ENCODE measurements around the gene GIPR. TPM values are rescaled to one million over a fixed set of nuclear protein-coding genes. Genes with fewer than 3 reads are reported as not detected.

GIPR gene
- total RNA-seq, 1 experiment from 2014 or later, result 0.61 TPM

GRCh38 chr19:45712699-45713067 lies 44.7 kb downstream of the GIPR start:
- Histone ChIP-seq H3K79me2 (ENCODE audit: insufficient read depth, low read length) (peaks cover 12% of the 10 kb centered on the region; the same call in 1 of the 2 replicates), H3K79me1 (ENCODE audit: insufficient read depth, low read depth, low read length, poor library complexity, severe bottlenecking) (no peaks in the 10 kb centered on the region), H2BK15ac (ENCODE audit: low read depth, low read length) (no peak overlapping the region), H2BK5ac (ENCODE audit: insufficient read length, low read length) (no peak overlapping the region), H2AK5ac (ENCODE audit: insufficient read length, low read length) (no peak overlapping the region), H4K5ac (ENCODE audit: insufficient read length, low read depth, low read length) (no peak overlapping the region), H3K23ac (ENCODE audit: insufficient read length, low read depth, low read length) (no peak overlapping the region), H3K23me2 (ENCODE audit: insufficient read length, low read depth, low read length, poor library complexity, severe bottlenecking) (peaks cover 9% of the 10 kb centered on the region), H3K27ac (ENCODE audit: insufficient read length, low read depth, low read length) (no peak overlapping the region), H2BK20ac (ENCODE audit: low read depth, low read length, poor library complexity, severe bottlenecking) (no peak overlapping the region), H3T11ph (ENCODE audit: low read length) (no peak overlapping the region), H3K4me1 (ENCODE audit: insufficient read depth, low read length) (no peaks in the 10 kb centered on the region), H3K14ac (ENCODE audit: insufficient read depth, low read length) (no peak overlapping the region), H4K91ac (ENCODE audit: insufficient read length, low read depth, low read length) (no peak overlapping the region), H3K4me2 (ENCODE audit: insufficient read depth, insufficient read length, low read length) (no peak overlapping the region), H4K8ac (replicated peaks; ENCODE audit: insufficient read length, low read depth, low read length) (no peak overlapping the region), H2BK12ac (ENCODE audit: insufficient read length, low read depth, low read length) (no peak overlapping the region), H3K9ac (ENCODE audit: extremely low read depth, insufficient read length, low read length) (no peak overlapping the region), H3K9me3 (ENCODE audit: control insufficient read depth, low read depth, low read length) (no peaks in the 10 kb centered on the region), H3K56ac (ENCODE audit: insufficient read length, low read depth, low read length) (no peak overlapping the region), H2BK120ac (ENCODE audit: low read depth, low read length, poor library complexity, severe bottlenecking) (no peak overlapping the region), H2AFZ (ENCODE audit: low read length) (no peak overlapping the region), H3K18ac (ENCODE audit: insufficient read length, low read depth, low read length) (no peak overlapping the region), H3K4ac (ENCODE audit: low read depth, low read length) (no peak overlapping the region), H4K20me1 (ENCODE audit: control insufficient read depth, insufficient read depth, insufficient read length) (no peaks in the 10 kb centered on the region), H3K27me3 (ENCODE audit: insufficient read depth, low read length) (no peaks in the 10 kb centered on the region)
- no peak for TF ChIP-seq CTCF (conservative IDR thresholded peaks at IDR 0.05)
- no peaks in the 10 kb centered on the region for H3K9me3 Mint-ChIP-seq
- peaks cover 15 to 30% of the 10 kb centered on the region in 2 experiments for H3K4me1 Mint-ChIP-seq
- no CpG with 5 or more reads among the region's 25 CpGs for WGBS (ENCODE audit: extremely low coverage, insufficient read length, low lambda C conversion rate)
- H3K27me3 Mint-ChIP-seq (ENCODE audit: low read depth), result no peaks in the 10 kb centered on the region; the same call in 1 of the 2 replicates
- DNase-seq, result no peak
- no peak overlapping the region for H3K4me3 Mint-ChIP-seq
- H3K27ac Mint-ChIP-seq, result no peak overlapping the region
- peaks cover 13 to 22% (median 14%) of the 10 kb centered on the region in 3 experiments; a peak in 6 of 7 replicates for H3K36me3 Mint-ChIP-seq (ENCODE audit: insufficient read depth in 1 of 3, low read depth in 3 of 3)

All from H9 (cell line).